Mammary epithelial cell (primary cell): ENCODE data around the gene CPNE4.

Experiments used
- CTCF ChIP-seq, 2 donors: IDR thresholded peaks in 1 of 2; conservative IDR thresholded peaks in 1 of 2; 2 replicates each; pipeline ENCODE4 v1.5.1; 2011 to 2012; ENCODE audit warnings: inconsistent platforms in 2 of 2, low read length in 2 of 2, mild to moderate bottlenecking in 2 of 2, control low read depth in 1 of 2, low read depth in 1 of 2; ENCODE audit not compliant: insufficient read depth in 1 of 2; ENCODE audit errors: extremely low read depth in 1 of 2
- EZH2 ChIP-seq: IDR thresholded peaks from 2 replicates; pipeline ENCODE4 v1.6.1; 2012; ENCODE audit warnings: low read length, inconsistent platforms, borderline replicate concordance

DNA sequence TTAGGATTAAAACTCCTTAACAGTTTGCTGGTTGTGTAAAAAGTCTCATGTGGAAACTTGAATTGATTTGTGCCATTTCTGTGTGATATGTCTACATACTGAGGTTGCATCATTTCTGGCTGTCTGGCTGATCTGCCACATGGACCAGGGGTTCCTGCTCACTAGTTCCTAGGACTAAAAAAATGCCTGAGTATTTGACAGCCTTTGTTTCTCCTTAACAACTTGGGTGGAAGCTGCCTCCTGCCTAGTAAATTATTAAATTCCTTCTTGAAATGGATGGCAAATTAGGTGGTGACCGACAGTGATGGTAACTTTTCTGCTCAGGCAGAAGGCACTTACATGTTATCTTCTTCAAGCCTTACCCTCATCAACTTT, 305.2 kb downstream of the CPNE4 start:
- no peak for TF ChIP-seq CTCF (conservative IDR thresholded peaks at IDR 0.05 in 1 of 2, IDR thresholded peaks at IDR 0.05 in 1 of 2; ENCODE audit: extremely low read depth in 1 of 2, insufficient read depth in 1 of 2, low read depth in 1 of 2, low read length in 2 of 2)
- no peak for TF ChIP-seq EZH2
